Loucy (cell line): Measurements from ENCODE around the gene RALA.

Experiments
- EZH2phosphoT487 ChIP-seq: fragments of 200-600 bp; IDR thresholded peaks from 2 replicates; pipeline ENCODE4 v1.6.1; 2018; ENCODE audit warnings: antibody characterized with exemption, mild to moderate bottlenecking, moderate library complexity, borderline replicate concordance
- TF ChIP-seq, protein P1 (sequence below): fragments of 200-600 bp; sonication (generic); conservative IDR thresholded peaks from 2 replicates; pipeline ENCODE4 v1.5.1; 2014; ENCODE audit warnings: mild to moderate bottlenecking, antibody characterized with exemption, low read length

GRCh38 chr7:39650676-39651075 is 27.3 kb downstream of the RALA start:
- TF ChIP-seq, protein P1, sequence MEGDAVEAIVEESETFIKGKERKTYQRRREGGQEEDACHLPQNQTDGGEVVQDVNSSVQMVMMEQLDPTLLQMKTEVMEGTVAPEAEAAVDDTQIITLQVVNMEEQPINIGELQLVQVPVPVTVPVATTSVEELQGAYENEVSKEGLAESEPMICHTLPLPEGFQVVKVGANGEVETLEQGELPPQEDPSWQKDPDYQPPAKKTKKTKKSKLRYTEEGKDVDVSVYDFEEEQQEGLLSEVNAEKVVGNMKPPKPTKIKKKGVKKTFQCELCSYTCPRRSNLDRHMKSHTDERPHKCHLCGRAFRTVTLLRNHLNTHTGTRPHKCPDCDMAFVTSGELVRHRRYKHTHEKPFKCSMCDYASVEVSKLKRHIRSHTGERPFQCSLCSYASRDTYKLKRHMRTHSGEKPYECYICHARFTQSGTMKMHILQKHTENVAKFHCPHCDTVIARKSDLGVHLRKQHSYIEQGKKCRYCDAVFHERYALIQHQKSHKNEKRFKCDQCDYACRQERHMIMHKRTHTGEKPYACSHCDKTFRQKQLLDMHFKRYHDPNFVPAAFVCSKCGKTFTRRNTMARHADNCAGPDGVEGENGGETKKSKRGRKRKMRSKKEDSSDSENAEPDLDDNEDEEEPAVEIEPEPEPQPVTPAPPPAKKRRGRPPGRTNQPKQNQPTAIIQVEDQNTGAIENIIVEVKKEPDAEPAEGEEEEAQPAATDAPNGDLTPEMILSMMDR: no peak
- TF ChIP-seq EZH2phosphoT487: no peak
